H1 (cell line): ENCODE data around the gene SELENOO. TPM values are rescaled to one million over a fixed set of nuclear protein-coding genes. Genes with fewer than 3 reads are reported as not detected.

Experiments
- CTCF ChIA-PET: fragments of 300-600 bp; sonication (Branson Sonifier 250); formaldehyde crosslinking; loops from one replicate; lab custom pipeline; 2021; ENCODE audit not compliant: partially characterized antibody; lab: Charles Lee
- POLR2A ChIA-PET: fragments of 300-600 bp; sonication (Branson Sonifier 250); formaldehyde crosslinking; loops from one replicate; lab custom pipeline; 2021; ENCODE audit warnings: inconsistent platforms; ENCODE audit not compliant: partially characterized antibody; lab: Charles Lee
- DNase-seq, 2 experiments: peaks; one replicate each; pipeline versions ENCODE4 v3.0.0 to v3.0.0-alpha.2; 2010 to 2022; ENCODE audit warnings: low spot score in 2 of 2, low read depth in 1 of 2, mixed read lengths in 1 of 2
- FAIRE-seq: peaks from 2 replicates; lab custom pipeline; 2011; peaks lifted over from hg19 to GRCh38; lab: Jason Lieb, UNC
- H2AFZ ChIP-seq: 2 replicates; pipeline ENCODE4 v1.8.1; 2012; ENCODE audit warnings: low read length, inconsistent platforms
- H2AK5ac ChIP-seq: 2 replicates; pipeline ENCODE4 v1.6.1; 2013; ENCODE audit warnings: low read depth, low read length
- H2BK120ac ChIP-seq: replicated peaks from 2 replicates; pipeline ENCODE3; 2013; ENCODE audit warnings: low read depth, low read length, inconsistent platforms
- H2BK12ac ChIP-seq: 2 replicates; pipeline ENCODE4 v1.6.1; 2013; ENCODE audit warnings: low read depth, low read length
- H2BK15ac ChIP-seq: 2 replicates; pipeline ENCODE4 v1.6.1; 2013; ENCODE audit warnings: low read length
- H2BK20ac ChIP-seq: 2 replicates; pipeline ENCODE4 v1.6.1; 2013; ENCODE audit warnings: low read length
- H2BK5ac ChIP-seq: 2 replicates; pipeline ENCODE4 v1.6.1; 2013; ENCODE audit warnings: low read depth, low read length
- H3K14ac ChIP-seq: 2 replicates; pipeline ENCODE4 v1.6.1; 2013; ENCODE audit warnings: inconsistent platforms; ENCODE audit not compliant: insufficient read length
- H3K18ac ChIP-seq: 2 replicates; pipeline ENCODE4 v1.6.1; 2013; ENCODE audit warnings: low read length; ENCODE audit errors: extremely low read depth
- H3K23ac ChIP-seq: 2 replicates; pipeline ENCODE4 v1.6.1; 2013; ENCODE audit warnings: inconsistent platforms; ENCODE audit not compliant: insufficient read length
- H3K23me2 ChIP-seq: 2 replicates; pipeline ENCODE4 v1.6.1; 2013; ENCODE audit warnings: low read depth, low read length
- H3K27ac ChIP-seq: 2 replicates; pipeline ENCODE4 v1.6.1; 2011; ENCODE audit warnings: low read depth, low read length, inconsistent platforms
- H3K27me3 ChIP-seq, 4 experiments: replicated peaks in 1 of 4; 1 replicate in 1 of 4; 2 replicates in 3 of 4; pipeline versions ENCODE4 v1.6.1 to v1.8.1; 2011 to 2013; ENCODE audit warnings: low read length in 3 of 4, mild to moderate bottlenecking in 3 of 4, inconsistent platforms in 2 of 4, mixed read lengths in 2 of 4, moderate library complexity in 1 of 4; ENCODE audit not compliant: control insufficient read depth in 3 of 4, insufficient read depth in 3 of 4; ENCODE audit errors: extremely low read depth in 1 of 4
- H3K36me3 ChIP-seq, 4 experiments: 2 replicates each; pipeline versions ENCODE4 v1.6.1 to v1.8.1; 2011 to 2013; ENCODE audit warnings: mild to moderate bottlenecking in 4 of 4, low read length in 3 of 4, moderate library complexity in 2 of 4, control low read depth in 1 of 4, inconsistent platforms in 1 of 4; ENCODE audit not compliant: insufficient read depth in 4 of 4, control insufficient read depth in 2 of 4
- H3K4ac ChIP-seq: replicated peaks from 2 replicates; pipeline ENCODE3; 2013; ENCODE audit warnings: low read length, low read depth, mixed read lengths, inconsistent platforms; ENCODE audit not compliant: insufficient read length
- H3K4me1 ChIP-seq, 4 experiments: replicated peaks in 1 of 4; 1 replicate in 1 of 4; 2 replicates in 3 of 4; pipeline versions ENCODE4 v1.6.1 to v1.8.1; 2011 to 2013; ENCODE audit warnings: low read length in 3 of 4, inconsistent platforms in 2 of 4, mixed read lengths in 1 of 4; ENCODE audit not compliant: insufficient read depth in 4 of 4, control insufficient read depth in 3 of 4
- H3K4me2 ChIP-seq, 2 experiments: 2 replicates each; pipeline versions ENCODE4 v1.6.1 to v1.8.1; 2011 to 2013; ENCODE audit warnings: low read depth in 2 of 2, low read length in 2 of 2, control low read depth in 1 of 2, inconsistent platforms in 1 of 2, mild to moderate bottlenecking in 1 of 2; ENCODE audit not compliant: insufficient read depth in 1 of 2
- H3K4me3 ChIP-seq, 4 experiments: fragments of 200-600, 300-600 bp in 1 of 4; sonication (generic), shearing (Covaris generic), sonication (Bioruptor Twin) in 1 of 4; 2 replicates each; pipeline versions ENCODE4 v1.5.1 to v1.8.1; 2011 to 2016; ENCODE audit warnings: low read length in 4 of 4, low read depth in 3 of 4, control low read depth in 2 of 4, inconsistent platforms in 2 of 4, mild to moderate bottlenecking in 2 of 4, mixed read lengths in 1 of 4, moderate library complexity in 1 of 4; ENCODE audit not compliant: insufficient read depth in 2 of 4; ENCODE audit errors: extremely low read depth in 1 of 4
- H3K56ac ChIP-seq: replicated peaks from 2 replicates; pipeline ENCODE3; 2013; ENCODE audit warnings: low read depth, mild to moderate bottlenecking, mixed read lengths, low read length, inconsistent platforms; ENCODE audit not compliant: insufficient read length
- H3K79me1 ChIP-seq: 2 replicates; pipeline ENCODE4 v1.6.1; 2013; ENCODE audit warnings: low read depth, low read length, control low read depth
- H3K79me2 ChIP-seq, 2 experiments: 2 replicates each; pipeline versions ENCODE4 v1.6.1 to v1.8.1; 2012 to 2013; ENCODE audit warnings: low read length in 2 of 2, mild to moderate bottlenecking in 2 of 2, inconsistent platforms in 1 of 2; ENCODE audit not compliant: insufficient read depth in 2 of 2, control insufficient read depth in 1 of 2
- H3K9ac ChIP-seq, 4 experiments: replicated peaks in 1 of 4; 1 replicate in 1 of 4; 2 replicates in 3 of 4; pipeline versions ENCODE4 v1.6.1 to v1.8.1; 2011 to 2013; ENCODE audit warnings: low read depth in 3 of 4, low read length in 3 of 4, control low read depth in 2 of 4, mild to moderate bottlenecking in 2 of 4, moderate library complexity in 2 of 4, inconsistent platforms in 1 of 4; ENCODE audit errors: extremely low read depth in 1 of 4
- H3K9me3 ChIP-seq, 2 experiments: 2 replicates each; pipeline versions ENCODE4 v1.6.1 to v1.8.1; 2012 to 2013; ENCODE audit warnings: mild to moderate bottlenecking in 2 of 2, moderate library complexity in 2 of 2, control low read depth in 1 of 2, inconsistent platforms in 1 of 2, low read depth in 1 of 2, low read length in 1 of 2, mixed read lengths in 1 of 2; ENCODE audit not compliant: insufficient read depth in 2 of 2
- H4K20me1 ChIP-seq, 2 experiments: replicated peaks in 1 of 2; 2 replicates each; pipeline versions ENCODE3 to v1.8.1; 2011 to 2013; ENCODE audit warnings: inconsistent platforms in 2 of 2, low read length in 2 of 2, mild to moderate bottlenecking in 1 of 2; ENCODE audit not compliant: insufficient read depth in 2 of 2, control insufficient read depth in 1 of 2
- H4K5ac ChIP-seq: 2 replicates; pipeline ENCODE4 v1.6.1; 2013; ENCODE audit warnings: low read length, low read depth, mixed read lengths, inconsistent platforms; ENCODE audit not compliant: insufficient read length
- H4K8ac ChIP-seq: 2 replicates; pipeline ENCODE4 v1.8.0; 2013; ENCODE audit warnings: mild to moderate bottlenecking, moderate library complexity, low read length, inconsistent platforms; ENCODE audit not compliant: insufficient read depth; ENCODE audit errors: extremely low read depth
- H4K91ac ChIP-seq: replicated peaks from 2 replicates; pipeline ENCODE3; 2013; ENCODE audit warnings: low read length, mixed read lengths, inconsistent platforms; ENCODE audit not compliant: insufficient read length
- BACH1 ChIP-seq: IDR thresholded peaks from 2 replicates; pipeline ENCODE4 v1.6.1; 2012; ENCODE audit warnings: low read length, improper control_type of control experiment
- BCL11A ChIP-seq, 2 experiments: IDR thresholded peaks; one replicate each; pipeline ENCODE4 v1.6.1; 2011; ENCODE audit warnings: low read depth in 2 of 2, low read length in 2 of 2, mild to moderate bottlenecking in 2 of 2
- CHD2 ChIP-seq: IDR thresholded peaks from 2 replicates; pipeline ENCODE4 v1.6.1; 2012; ENCODE audit warnings: low read length, improper control_type of control experiment
- CREB1 ChIP-seq: IDR thresholded peaks from 2 replicates; pipeline ENCODE4 v1.6.1; 2012; ENCODE audit warnings: inconsistent platforms
- EGR1 ChIP-seq: IDR thresholded peaks from 2 replicates; pipeline ENCODE4 v1.6.1; 2011; ENCODE audit warnings: low read depth, low read length, borderline replicate concordance
- SP2 ChIP-seq: IDR thresholded peaks from 2 replicates; pipeline ENCODE4 v1.6.1; 2012; ENCODE audit warnings: mild to moderate bottlenecking, low read length, inconsistent platforms
- WGBS, 2 experiments: shearing (Covaris generic) in 1 of 2; methylation state at CpG; one replicate each; pipeline versions ENCODE4 v1.1.6 to v1.1.7; 2013 to 2015; ENCODE audit warnings: low lambda C conversion rate in 2 of 2, mixed read lengths in 2 of 2, inconsistent platforms in 1 of 2, low coverage in 1 of 2, missing lambda C conversion rate in 1 of 2; ENCODE audit not compliant: insufficient replicate concordance in 2 of 2, insufficient coverage in 1 of 2, insufficient read length in 1 of 2; ENCODE audit errors: extremely low coverage in 1 of 2, missing lambda C conversion rate in 1 of 2; 5-methylcytosine and 5-hydroxymethylcytosine counted together
- polyA plus RNA-seq, 7 experiments: library from polyadenylated mRNA; depleted of rRNA in 3 of 7; stranded (reverse) in 5 of 7; unstranded in 2 of 7; fragments of >200 nt in 5 of 7; fragments of 200-250 nt in 2 of 7; gene quantifications; 1 replicate in 5 of 7; 2 replicates in 1 of 7; 4 replicates in 1 of 7; pipeline versions ENCODE4 v1.2.1 to v1.2.3, GENCODE V29; 2011 to 2013; ENCODE audit warnings: missing spikeins in 2 of 7, mixed read lengths in 2 of 7
- total RNA-seq: library from RNA; stranded (reverse); fragmentation: NEBNext Ultra II Directional; extraction: Animal tissue kit (Norgen Biotek cat#: 25700); gene quantifications from 2 replicates; pipeline ENCODE4 v1.2.1, GENCODE V29; 2021
- TF ChIP-seq, protein P1 (sequence below): IDR thresholded peaks from 2 replicates; pipeline ENCODE4 v1.6.1; 2011; ENCODE audit warnings: low read depth, mild to moderate bottlenecking, low read length; ENCODE audit not compliant: insufficient read depth

Gene SELENOO
- total and polyA plus RNA-seq, 2 of the 8 experiments (the other 6 are each of a cell fraction or from before 2014, with no cell fraction given) = 18.6 to 25.1 TPM

- Histone ChIP-seq H3K23ac (no peak overlapping the region), H3K18ac (peak overlapping the region; percentile 20; the same call in 1 of the 2 replicates), H3K4ac (no peak overlapping the region), H3K79me1 (no peaks in the 10 kb centered on the region), H3K4me3 (no peak overlapping the region), H2AFZ (no peak overlapping the region), H2BK5ac (peak overlapping the region; percentile 52; the same call in 1 of the 2 replicates), H4K91ac (no peak overlapping the region), H4K5ac (no peak overlapping the region), H2BK12ac (peak overlapping the region; percentile 80; the same call in 1 of the 2 replicates), H3K14ac (no peak overlapping the region), H4K20me1 (peaks cover 5 to 8% of the 10 kb centered on the region in 2 experiments), H3K27me3 (peaks cover 1 to 35% (median 25%) of the 10 kb centered on the region in 4 experiments; a peak in 6 of 7 replicates), H2BK120ac (no peak overlapping the region), H3K4me2 (no peak overlapping the region), H3K27ac (no peak overlapping the region), H3K9me3 (peaks cover 0 to 10% of the 10 kb centered on the region in 2 experiments; a peak in 1 of 4 replicates), H3K9ac (no peak overlapping the region), H2BK15ac (peak overlapping the region; percentile 88), H2BK20ac (0 out of 2 replicates have a peak overlapping the region, but pooled peaks have one; percentile 48), H3K79me2 (no peaks in the 10 kb centered on the region), H3K4me1 (peaks cover 0 to 20% (median 10%) of the 10 kb centered on the region in 4 experiments; a peak in 6 of 7 replicates), H2AK5ac (no peak overlapping the region), H3K23me2 (peaks cover 6% of the 10 kb centered on the region; the same call in 1 of the 2 replicates), H4K8ac (no peak overlapping the region; the same call in 1 of the 2 replicates), H3K36me3 (no peaks in the 10 kb centered on the region), H3K56ac (no peak overlapping the region)
- DNase-seq (no peak), FAIRE-seq (no peak)
- TF ChIP-seq BACH1 (no peak), SP2 (no peak), EGR1 (no peak), CHD2 (no peak), BCL11A (IDR thresholded peaks at IDR 0.05; ENCODE audit: low read depth in 2 of 2, low read length in 2 of 2) (no peak), CREB1 (no peak)
- TF ChIP-seq, protein P1, sequence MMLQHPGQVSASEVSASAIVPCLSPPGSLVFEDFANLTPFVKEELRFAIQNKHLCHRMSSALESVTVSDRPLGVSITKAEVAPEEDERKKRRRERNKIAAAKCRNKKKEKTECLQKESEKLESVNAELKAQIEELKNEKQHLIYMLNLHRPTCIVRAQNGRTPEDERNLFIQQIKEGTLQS = no peak
- WGBS, 2 experiments = 85% methylated on average over 9 of the region's 9 CpGs; no CpG with 5 or more reads in 1 of the 2 experiments
- CTCF ChIA-PET = interaction anchor here (0.6 to 4.7 kb wide), 10 partner anchors 11 to 237 kb away, joined by 3 to 26 read pairs (median 4); partner anchors contain the start of gene HDAC10
- POLR2A ChIA-PET = interaction anchor here (1.1 kb wide), 2 partner anchors 12 to 15 kb away, joined by 3 to 4 read pairs; partner anchors contain the start of gene HDAC10
These were observed 62.3 kb downstream of the SELENOO start for GRCh38 chr22:50262973-50263617.
